ENCODE results near the gene PCDHB8.
"Not testable (repeated sequence)": the region's sequence is repeated elsewhere in the genome, so short reads cannot be mapped to it uniquely, and the experiment has no call there.

Gene PCDHB8

DNA sequence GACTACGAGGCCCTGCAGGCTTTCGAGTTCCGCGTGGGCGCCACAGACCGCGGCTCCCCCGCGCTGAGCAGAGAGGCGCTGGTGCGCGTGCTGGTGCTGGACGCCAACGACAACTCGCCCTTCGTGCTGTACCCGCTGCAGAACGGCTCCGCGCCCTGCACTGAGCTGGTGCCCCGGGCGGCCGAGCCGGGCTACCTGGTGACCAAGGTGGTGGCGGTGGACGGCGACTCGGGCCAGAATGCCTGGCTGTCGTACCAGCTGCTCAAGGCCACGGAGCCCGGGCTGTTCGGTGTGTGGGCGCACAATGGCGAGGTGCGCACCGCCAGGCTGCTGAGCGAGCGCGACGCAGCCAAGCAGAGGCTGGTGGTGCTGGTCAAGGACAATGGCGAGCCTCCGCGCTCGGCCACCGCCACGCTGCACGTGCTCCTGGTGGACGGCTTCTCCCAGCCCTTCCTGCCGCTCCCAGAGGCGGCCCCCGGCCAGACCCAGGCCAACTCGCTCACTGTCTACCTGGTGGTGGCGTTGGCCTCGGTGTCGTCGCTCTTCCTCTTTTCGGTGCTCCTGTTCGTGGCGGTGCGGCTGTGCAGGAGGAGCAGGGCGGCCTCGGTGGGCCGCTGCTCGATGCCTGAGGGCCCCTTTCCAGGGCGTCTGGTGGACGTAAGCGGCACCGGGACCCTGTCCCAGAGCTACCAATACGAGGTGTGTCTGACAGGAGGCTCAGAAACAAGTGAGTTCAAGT is 6.7 kb downstream of the PCDHB8 start:
- WGBS, 2 experiments: 92 to 93% methylated on average over 47 to 56 of the region's 69 CpGs
- not testable (repeated sequence) for H3K4me3 ChIP-seq (ENCODE audit: insufficient read depth, low read depth, low read length)

DNA sequence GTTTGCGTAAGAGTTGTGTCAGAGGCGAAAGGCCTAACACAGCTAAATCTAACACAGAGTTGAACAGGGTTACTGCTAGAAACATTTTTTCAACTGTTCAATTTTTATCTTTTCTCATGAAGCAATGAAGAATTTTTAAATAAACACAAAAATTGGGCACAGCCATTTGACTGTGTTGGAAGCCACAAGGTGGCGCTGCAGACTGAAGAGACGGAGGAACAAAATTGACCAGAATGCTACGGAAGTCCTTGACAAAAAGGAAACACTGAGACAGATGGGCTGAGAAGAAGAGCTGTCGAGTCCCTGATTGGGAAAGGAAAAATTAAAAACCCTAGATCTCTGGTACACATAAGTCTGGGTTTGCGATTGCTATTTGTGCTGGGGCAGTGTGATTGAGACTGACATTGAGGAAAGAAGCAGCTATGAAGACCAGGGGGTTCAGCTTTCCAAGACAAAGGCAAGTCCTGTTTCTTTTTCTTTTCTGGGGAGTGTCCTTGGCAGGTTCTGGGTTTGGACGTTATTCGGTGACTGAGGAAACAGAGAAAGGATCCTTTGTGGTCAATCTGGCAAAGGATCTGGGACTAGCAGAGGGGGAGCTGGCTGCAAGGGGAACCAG is 9.4 kb downstream of the PCDHB8 start, which contains the start of gene PCDHB9:
TSS of gene PCDHB9 (plus strand) at position 265 of the 616 bp plus-strand sequence. CDS start at position 423, 158 bp downstream.
- H3K4me3 ChIP-seq (ENCODE audit: insufficient read depth, low read depth, low read length): no peak within 1 kb of the TSS
- H3K9me3 ChIP-seq (ENCODE audit: control insufficient read depth, low read length): no peaks in the 10 kb centered on the region
- H3K36me3 ChIP-seq (ENCODE audit: control insufficient read depth, insufficient read depth, low read length): no peaks in the 10 kb centered on the region
- H3K4me1 ChIP-seq (ENCODE audit: control insufficient read depth, insufficient read depth, low read length): no peaks in the 10 kb centered on the region
- no peak within 1 kb of the TSS for H3K27ac ChIP-seq (ENCODE audit: insufficient read depth, low read depth, low read length, poor library complexity, severe bottlenecking)
- 51 to 55% methylated on average over 7 of the region's 9 CpGs for WGBS, 2 experiments
- H3K27me3 ChIP-seq (ENCODE audit: control insufficient read depth, insufficient read depth, low read length, poor library complexity, severe bottlenecking): no peaks in the 10 kb centered on the region

More for the DNA sequence above, 6.7 kb downstream of the PCDHB8 start:
- not testable (repeated sequence) for H3K27me3 ChIP-seq (ENCODE audit: control insufficient read depth, insufficient read depth, low read length, poor library complexity, severe bottlenecking); H3K9me3 ChIP-seq (ENCODE audit: control insufficient read depth, low read length); H3K36me3 ChIP-seq (ENCODE audit: control insufficient read depth, insufficient read depth, low read length); H3K4me1 ChIP-seq (ENCODE audit: control insufficient read depth, insufficient read depth, low read length); H3K27ac ChIP-seq (ENCODE audit: insufficient read depth, low read depth, low read length, poor library complexity, severe bottlenecking)

DNA sequence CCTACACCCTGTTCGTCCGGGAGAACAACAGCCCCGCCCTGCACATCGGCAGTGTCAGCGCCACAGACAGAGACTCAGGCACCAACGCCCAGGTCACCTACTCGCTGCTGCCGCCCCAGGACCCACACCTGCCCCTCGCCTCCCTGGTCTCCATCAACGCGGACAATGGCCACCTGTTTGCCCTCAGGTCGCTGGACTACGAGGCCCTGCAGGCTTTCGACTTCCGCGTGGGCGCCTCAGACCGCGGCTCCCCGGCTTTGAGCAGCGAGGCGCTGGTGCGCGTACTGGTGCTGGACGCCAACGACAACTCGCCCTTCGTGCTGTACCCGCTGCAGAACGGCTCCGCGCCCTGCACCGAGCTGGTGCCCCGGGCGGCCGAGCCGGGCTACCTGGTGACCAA is 11.1 kb downstream of the PCDHB8 start:
- 94 to 95% methylated on average over 23 to 25 of the region's 37 CpGs for WGBS, 2 experiments
- H3K4me3 ChIP-seq (ENCODE audit: insufficient read depth, low read depth, low read length); H3K27me3 ChIP-seq (ENCODE audit: control insufficient read depth, insufficient read depth, low read length, poor library complexity, severe bottlenecking); H3K36me3 ChIP-seq (ENCODE audit: control insufficient read depth, insufficient read depth, low read length); H3K9me3 ChIP-seq (ENCODE audit: control insufficient read depth, low read length); H3K4me1 ChIP-seq (ENCODE audit: control insufficient read depth, insufficient read depth, low read length); H3K27ac ChIP-seq (ENCODE audit: insufficient read depth, low read depth, low read length, poor library complexity, severe bottlenecking): not testable (repeated sequence)

DNA sequence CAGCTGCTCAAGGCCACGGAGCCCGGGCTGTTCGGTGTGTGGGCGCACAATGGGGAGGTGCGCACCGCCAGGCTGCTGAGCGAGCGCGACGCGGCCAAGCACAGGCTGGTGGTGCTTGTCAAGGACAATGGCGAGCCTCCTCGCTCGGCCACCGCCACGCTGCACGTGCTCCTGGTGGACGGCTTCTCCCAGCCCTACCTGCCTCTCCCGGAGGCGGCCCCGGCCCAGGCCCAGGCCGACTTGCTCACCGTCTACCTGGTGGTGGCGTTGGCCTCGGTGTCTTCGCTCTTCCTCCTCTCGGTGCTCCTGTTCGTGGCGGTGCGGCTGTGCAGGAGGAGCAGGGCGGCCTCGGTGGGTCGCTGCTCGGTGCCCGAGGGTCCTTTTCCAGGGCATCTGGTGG is 11.5 kb downstream of the PCDHB8 start:
- not testable (repeated sequence) for H3K4me3 ChIP-seq (ENCODE audit: insufficient read depth, low read depth, low read length); H3K27ac ChIP-seq (ENCODE audit: insufficient read depth, low read depth, low read length, poor library complexity, severe bottlenecking); H3K27me3 ChIP-seq (ENCODE audit: control insufficient read depth, insufficient read depth, low read length, poor library complexity, severe bottlenecking); H3K4me1 ChIP-seq (ENCODE audit: control insufficient read depth, insufficient read depth, low read length); H3K36me3 ChIP-seq (ENCODE audit: control insufficient read depth, insufficient read depth, low read length); H3K9me3 ChIP-seq (ENCODE audit: control insufficient read depth, low read length)
- 91 to 94% methylated on average over 25 to 34 of the region's 35 CpGs for WGBS, 2 experiments

DNA sequence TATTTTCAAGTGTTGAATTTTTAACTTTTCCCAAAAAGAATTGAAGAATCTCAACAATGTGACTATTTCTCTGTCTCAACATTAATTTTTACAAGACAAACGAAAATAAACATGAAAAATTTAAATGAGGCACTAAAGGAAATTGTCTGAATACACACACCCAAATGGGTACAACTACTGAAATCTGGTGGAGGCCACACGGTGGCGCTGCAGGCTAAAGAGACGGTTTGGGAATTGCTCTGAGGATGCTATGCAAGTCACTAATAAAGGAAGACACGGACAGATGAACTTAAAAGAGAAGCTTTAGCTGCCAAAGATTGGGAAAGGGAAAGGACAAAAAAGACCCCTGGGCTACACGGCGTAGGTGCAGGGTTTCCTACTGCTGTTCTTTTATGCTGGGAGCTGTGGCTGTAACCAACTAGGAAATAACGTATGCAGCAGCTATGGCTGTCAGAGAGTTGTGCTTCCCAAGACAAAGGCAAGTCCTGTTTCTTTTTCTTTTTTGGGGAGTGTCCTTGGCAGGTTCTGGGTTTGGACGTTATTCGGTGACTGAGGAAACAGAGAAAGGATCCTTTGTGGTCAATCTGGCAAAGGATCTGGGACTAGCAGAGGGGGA is 14.6 kb downstream of the PCDHB8 start, which contains the start of gene PCDHB10:
TSS of gene PCDHB10 (plus strand) at position 244 of the 616 bp plus-strand sequence. CDS start at position 444, 200 bp downstream.
- Histone ChIP-seq H3K27me3 (ENCODE audit: control insufficient read depth, insufficient read depth, low read length, poor library complexity, severe bottlenecking) (no peaks in the 10 kb centered on the region), H3K9me3 (ENCODE audit: control insufficient read depth, low read length) (no peaks in the 10 kb centered on the region), H3K27ac (ENCODE audit: insufficient read depth, low read depth, low read length, poor library complexity, severe bottlenecking) (peak within 1 kb of the TSS; percentile 38), H3K4me3 (ENCODE audit: insufficient read depth, low read depth, low read length) (peak within 1 kb of the TSS; percentile 16), H3K36me3 (ENCODE audit: control insufficient read depth, insufficient read depth, low read length) (no peaks in the 10 kb centered on the region), H3K4me1 (ENCODE audit: control insufficient read depth, insufficient read depth, low read length) (no peaks in the 10 kb centered on the region)
- 16 to 18% methylated on average over 8 of the region's 10 CpGs for WGBS, 2 experiments

DNA sequence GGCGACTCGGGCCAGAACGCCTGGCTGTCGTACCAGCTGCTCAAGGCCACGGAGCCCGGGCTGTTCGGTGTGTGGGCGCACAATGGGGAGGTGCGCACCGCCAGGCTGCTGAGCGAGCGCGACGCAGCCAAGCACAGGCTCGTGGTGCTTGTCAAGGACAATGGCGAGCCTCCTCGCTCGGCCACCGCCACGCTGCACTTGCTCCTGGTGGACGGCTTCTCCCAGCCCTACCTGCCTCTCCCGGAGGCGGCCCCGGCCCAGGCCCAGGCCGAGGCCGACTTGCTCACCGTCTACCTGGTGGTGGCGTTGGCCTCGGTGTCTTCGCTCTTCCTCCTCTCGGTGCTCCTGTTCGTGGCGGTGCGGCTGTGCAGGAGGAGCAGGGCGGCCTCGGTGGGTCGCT is 16.7 kb downstream of the PCDHB8 start:
- H3K9me3 ChIP-seq (ENCODE audit: control insufficient read depth, low read length); H3K4me1 ChIP-seq (ENCODE audit: control insufficient read depth, insufficient read depth, low read length); H3K36me3 ChIP-seq (ENCODE audit: control insufficient read depth, insufficient read depth, low read length); H3K4me3 ChIP-seq (ENCODE audit: insufficient read depth, low read depth, low read length); H3K27me3 ChIP-seq (ENCODE audit: control insufficient read depth, insufficient read depth, low read length, poor library complexity, severe bottlenecking); H3K27ac ChIP-seq (ENCODE audit: insufficient read depth, low read depth, low read length, poor library complexity, severe bottlenecking): not testable (repeated sequence)
- 94 to 95% methylated on average over 21 to 30 of the region's 37 CpGs for WGBS, 2 experiments

DNA sequence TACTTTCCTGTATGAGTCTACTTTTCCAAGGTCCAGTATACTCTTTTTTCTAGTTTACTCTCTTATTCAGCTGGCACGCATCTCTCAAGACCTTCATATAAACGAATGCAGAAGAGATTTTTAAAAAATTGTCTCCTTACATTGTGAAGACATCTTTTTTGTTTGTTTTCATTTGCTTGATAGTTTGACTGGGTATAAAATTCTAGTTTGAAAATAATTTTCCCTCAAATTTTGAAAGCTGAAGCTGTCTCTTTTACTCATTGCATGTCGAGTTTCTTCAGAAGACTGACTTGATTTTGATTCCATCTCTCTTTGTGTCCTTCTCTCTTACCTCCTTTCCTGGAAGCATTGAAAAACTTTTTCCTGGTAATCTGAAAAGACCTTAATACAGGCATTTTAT is 18.8 kb downstream of the PCDHB8 start:
- 69 to 70% methylated on average over 3 of the region's 3 CpGs for WGBS, 2 experiments

DNA sequence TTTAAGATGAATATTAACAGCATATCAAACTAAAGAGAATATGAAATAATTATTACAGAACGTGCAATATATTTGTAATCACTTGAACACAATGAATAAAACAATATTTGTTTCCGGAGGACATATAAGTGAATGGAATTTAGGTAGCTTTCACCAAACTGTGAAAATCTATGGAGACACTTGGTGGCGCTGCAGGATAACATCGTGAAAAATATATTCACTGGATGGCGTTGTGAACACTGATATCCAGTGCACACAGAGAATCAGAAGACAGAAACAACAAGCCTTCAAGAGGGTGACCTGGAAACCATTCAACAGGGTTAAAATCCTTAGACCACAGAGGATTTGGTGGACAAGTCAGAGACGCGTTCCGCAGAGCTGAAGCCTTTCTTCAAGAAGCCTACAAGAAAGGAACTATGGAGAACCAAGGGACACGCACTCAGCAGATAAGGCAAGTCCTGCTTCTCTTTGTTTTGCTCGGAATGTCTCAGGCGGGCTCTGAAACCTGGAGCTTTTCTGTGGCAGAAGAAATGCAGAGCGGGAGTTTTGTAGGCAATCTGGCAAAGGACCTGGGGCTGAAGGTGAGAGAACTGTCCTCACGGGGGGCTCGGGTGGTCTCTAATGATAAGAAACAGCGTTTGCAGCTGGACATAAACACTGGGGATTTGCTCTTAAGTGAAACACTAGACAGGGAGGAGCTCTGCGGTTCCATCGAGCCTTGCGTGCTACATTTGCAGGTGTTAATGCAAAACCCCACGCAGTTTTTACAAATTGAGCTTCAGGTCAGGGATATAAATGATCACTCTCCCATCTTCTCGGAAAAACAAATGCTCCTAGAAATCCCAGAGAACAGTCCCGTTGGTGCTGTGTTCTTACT is 22.0 kb downstream of the PCDHB8 start, which contains the start of gene PCDHB11:
TSS of gene PCDHB11 (plus strand) at position 269 of the 877 bp plus-strand sequence. CDS start at position 417, 148 bp downstream.
- Histone ChIP-seq H3K27ac (ENCODE audit: insufficient read depth, low read depth, low read length, poor library complexity, severe bottlenecking) (no peak within 1 kb of the TSS), H3K4me1 (ENCODE audit: control insufficient read depth, insufficient read depth, low read length) (no peaks in the 10 kb centered on the region), H3K27me3 (ENCODE audit: control insufficient read depth, insufficient read depth, low read length, poor library complexity, severe bottlenecking) (no peaks in the 10 kb centered on the region), H3K36me3 (ENCODE audit: control insufficient read depth, insufficient read depth, low read length) (no peaks in the 10 kb centered on the region), H3K9me3 (ENCODE audit: control insufficient read depth, low read length) (no peaks in the 10 kb centered on the region), H3K4me3 (ENCODE audit: insufficient read depth, low read depth, low read length) (no peak within 1 kb of the TSS)
- 82 to 83% methylated on average over 20 of the region's 21 CpGs for WGBS, 2 experiments

More for the DNA sequence above, 18.8 kb downstream of the PCDHB8 start:
- H3K4me3 ChIP-seq (ENCODE audit: insufficient read depth, low read depth, low read length): no peak overlapping the region
- no peaks in the 10 kb centered on the region for H3K9me3 ChIP-seq (ENCODE audit: control insufficient read depth, low read length)
- H3K27ac ChIP-seq (ENCODE audit: insufficient read depth, low read depth, low read length, poor library complexity, severe bottlenecking): no peak overlapping the region
- H3K27me3 ChIP-seq (ENCODE audit: control insufficient read depth, insufficient read depth, low read length, poor library complexity, severe bottlenecking): no peaks in the 10 kb centered on the region
- no peaks in the 10 kb centered on the region for H3K4me1 ChIP-seq (ENCODE audit: control insufficient read depth, insufficient read depth, low read length)
- H3K36me3 ChIP-seq (ENCODE audit: control insufficient read depth, insufficient read depth, low read length): no peaks in the 10 kb centered on the region

DNA sequence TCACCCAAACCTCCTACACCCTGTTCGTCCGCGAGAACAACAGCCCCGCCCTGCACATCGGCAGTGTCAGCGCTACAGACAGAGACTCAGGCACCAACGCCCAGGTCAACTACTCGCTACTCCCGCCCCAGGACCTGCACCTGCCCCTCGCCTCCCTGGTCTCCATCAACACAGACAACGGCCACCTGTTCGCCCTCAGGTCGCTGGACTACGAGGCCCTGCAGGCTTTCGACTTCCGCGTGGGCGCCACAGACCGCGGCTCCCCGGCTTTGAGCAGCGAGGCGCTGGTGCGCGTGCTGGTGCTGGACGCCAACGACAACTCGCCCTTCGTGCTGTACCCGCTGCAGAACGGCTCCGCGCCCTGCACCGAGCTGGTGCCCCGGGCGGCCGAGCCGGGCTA is 23.5 kb downstream of the PCDHB8 start:
- not testable (repeated sequence) for H3K36me3 ChIP-seq (ENCODE audit: control insufficient read depth, insufficient read depth, low read length); H3K27ac ChIP-seq (ENCODE audit: insufficient read depth, low read depth, low read length, poor library complexity, severe bottlenecking); H3K27me3 ChIP-seq (ENCODE audit: control insufficient read depth, insufficient read depth, low read length, poor library complexity, severe bottlenecking); H3K4me3 ChIP-seq (ENCODE audit: insufficient read depth, low read depth, low read length); H3K4me1 ChIP-seq (ENCODE audit: control insufficient read depth, insufficient read depth, low read length); H3K9me3 ChIP-seq (ENCODE audit: control insufficient read depth, low read length)
- WGBS, 2 experiments: 87 to 91% methylated on average over 18 to 20 of the region's 38 CpGs
